GM12878 (cell line): ENCODE results near the gene PRKG1. TPM values are rescaled to one million over a fixed set of nuclear protein-coding genes. Genes with fewer than 3 reads are reported as not detected.

Source experiments
- ATAC-seq: fragments of 200-7000 bp; cut with Tn5 transposase; 3 replicates; pipeline ENCODE4 v1.9.1; 2020; ENCODE audit warnings: mild to moderate bottlenecking, moderate library complexity
- BruUV-seq: library from RNA; stranded (reverse); fragments of 400-500 nt; replicated peaks from 2 replicates; lab custom pipeline; 2021; lab: Mats Ljungman, UMichigan
- CTCF ChIA-PET: fragments of 300-600 bp; sonication (Branson Sonifier 250); formaldehyde crosslinking; extraction: SDS; loops from one replicate; lab custom pipeline; 2021; ENCODE audit warnings: inconsistent platforms; lab: Yijun Ruan, JAX
- POLR2A ChIA-PET: fragments of 350-600 bp; formaldehyde crosslinking; extraction: SDS; loops from one replicate; lab custom pipeline; 2021; ENCODE audit warnings: inconsistent platforms; lab: Charles Lee
- RAD21 ChIA-PET: fragments of 300-600 bp; sonication (Branson Sonifier 250); formaldehyde crosslinking; loops from one replicate; lab custom pipeline; 2023; ENCODE audit warnings: antibody characterized with exemption; ENCODE audit not compliant: unreplicated experiment; lab: Charles Lee
- SMC1A ChIA-PET: fragments of 300-600 bp; sonication (Branson Sonifier 250); formaldehyde crosslinking; loops from one replicate; lab custom pipeline; 2023; ENCODE audit not compliant: unreplicated experiment, uncharacterized antibody; lab: Charles Lee
- DNase-seq: peaks from one replicate; pipeline ENCODE4 v3.0.0-alpha.2; 2011; ENCODE audit warnings: low read depth, low spot score
- FAIRE-seq: peaks from 3 replicates; lab custom pipeline; 2011; peaks lifted over from hg19 to GRCh38; lab: Jason Lieb, UNC
- H2AFZ ChIP-seq: 2 replicates; pipeline ENCODE4 v1.6.0; 2011; ENCODE audit warnings: low read depth, low read length, control low read depth; ENCODE audit not compliant: control insufficient read depth
- H3K27ac ChIP-seq: 2 replicates; pipeline ENCODE4 v1.5.1; 2011; ENCODE audit warnings: control low read depth; ENCODE audit not compliant: control insufficient read depth, insufficient read depth
- H3K27me3 ChIP-seq, 2 experiments: replicated peaks in 1 of 2; 2 replicates each; pipeline versions ENCODE4 v1.6.0 to v1.6.1; 2011; ENCODE audit warnings: low read length in 1 of 2; ENCODE audit not compliant: control insufficient read depth in 2 of 2, insufficient read depth in 2 of 2
- H3K36me3 ChIP-seq, 2 experiments: 2 replicates each; pipeline ENCODE4 v1.5.1; 2011; ENCODE audit warnings: low read length in 1 of 2; ENCODE audit not compliant: control insufficient read depth in 2 of 2, insufficient read depth in 2 of 2
- H3K4me1 ChIP-seq: 2 replicates; pipeline ENCODE4 v1.6.1; 2011; ENCODE audit warnings: mild to moderate bottlenecking, low read length, moderate library complexity, mixed read lengths; ENCODE audit not compliant: control insufficient read depth, insufficient read depth
- H3K4me2 ChIP-seq: 2 replicates; pipeline ENCODE4 v1.6.0; 2011; ENCODE audit warnings: control low read depth; ENCODE audit not compliant: control insufficient read depth, insufficient read depth
- H3K4me3 ChIP-seq: fragments of 200-600 bp; sonication (generic); 2 replicates; pipeline ENCODE4 v1.5.1; 2016
- H3K79me2 ChIP-seq: 2 replicates; pipeline ENCODE4 v1.6.0; 2011; ENCODE audit warnings: low read length; ENCODE audit not compliant: control insufficient read depth, insufficient read depth
- H3K9ac ChIP-seq: 2 replicates; pipeline ENCODE4 v1.8.0; 2011; ENCODE audit warnings: low read length, control low read depth, mixed read lengths; ENCODE audit not compliant: control insufficient read depth, insufficient read depth
- H3K9me3 ChIP-seq: replicated peaks from 3 replicates; pipeline ENCODE4 v1.5.1; 2011; ENCODE audit warnings: mild to moderate bottlenecking, low read length; ENCODE audit not compliant: control insufficient read depth, insufficient read depth
- H4K20me1 ChIP-seq: 2 replicates; pipeline ENCODE4 v1.6.0; 2011; ENCODE audit not compliant: control insufficient read depth, insufficient read depth
- BCL11A ChIP-seq: IDR thresholded peaks from 2 replicates; pipeline ENCODE4 v1.6.1; 2011; ENCODE audit warnings: low read depth, low read length
- BMI1 ChIP-seq: fragments of 450-650 bp; IDR thresholded peaks from 2 replicates; pipeline ENCODE4 v1.6.1; 2016; ENCODE audit warnings: mild to moderate bottlenecking, moderate library complexity, borderline replicate concordance
- ETV6 ChIP-seq, 2 experiments: fragments of 450-650 bp in 1 of 2; IDR thresholded peaks in 1 of 2; conservative IDR thresholded peaks in 1 of 2; 2 replicates each; pipeline ENCODE4 v1.6.1; 2014; ENCODE audit warnings: antibody characterized with exemption in 1 of 2, borderline replicate concordance in 1 of 2, low read depth in 1 of 2, mild to moderate bottlenecking in 1 of 2, moderate library complexity in 1 of 2
- IKZF1 ChIP-seq: fragments of 450-650 bp; conservative IDR thresholded peaks from 2 replicates; pipeline ENCODE4 v1.6.1; 2017; ENCODE audit warnings: antibody characterized with exemption, mild to moderate bottlenecking
- IKZF2 ChIP-seq, 2 experiments: fragments of 450-650 bp; IDR thresholded peaks; 2 replicates each; pipeline ENCODE4 v1.6.1; 2017; ENCODE audit warnings: mild to moderate bottlenecking in 2 of 2, moderate library complexity in 2 of 2
- MAX ChIP-seq: IDR thresholded peaks from 2 replicates; pipeline ENCODE4 v1.6.1; 2012; ENCODE audit warnings: low read depth, low read length, improper control_type of control experiment
- POLR2AphosphoS5 ChIP-seq: IDR thresholded peaks from 2 replicates; pipeline ENCODE4 v1.6.1; 2011; ENCODE audit warnings: mild to moderate bottlenecking, low read length, inconsistent platforms
- RB1 ChIP-seq: fragments of 450-650 bp; formaldehyde crosslinking; IDR thresholded peaks from 2 replicates; pipeline ENCODE4 v1.6.1; 2017; ENCODE audit warnings: mild to moderate bottlenecking, borderline replicate concordance
- STAT1 ChIP-seq: fragments of 450-650 bp; conservative IDR thresholded peaks from 2 replicates; pipeline ENCODE4 v1.6.1; 2014; ENCODE audit warnings: antibody characterized with exemption, mild to moderate bottlenecking
- SUPT20H ChIP-seq: IDR thresholded peaks from 2 replicates; pipeline ENCODE4 v1.6.1; 2011; ENCODE audit warnings: low read depth, mild to moderate bottlenecking, low read length, moderate library complexity, borderline replicate concordance; ENCODE audit not compliant: control insufficient read depth
- ZBTB40 ChIP-seq: fragments of 450-650 bp; IDR thresholded peaks from 2 replicates; pipeline ENCODE4 v1.6.1; 2016; ENCODE audit warnings: mild to moderate bottlenecking, moderate library complexity, borderline replicate concordance
- ZNF217 ChIP-seq: fragments of 450-650 bp; IDR thresholded peaks from 2 replicates; pipeline ENCODE4 v1.6.1; 2017; ENCODE audit warnings: antibody characterized with exemption, mild to moderate bottlenecking
- in situ Hi-C: fragments of 300-500 bp; cut with MboI; formaldehyde crosslinking; loops from 9 replicates; pipeline ENCODE4 v1.14.3; 2018; ENCODE audit warnings: mixed read lengths
- intact Hi-C: fragments of 100-400 bp; cut with micrococcal nuclease; formaldehyde crosslinking; loops from one replicate; pipeline ENCODE4 v1.14.2; 2022; ENCODE audit not compliant: unreplicated experiment
- polyA plus RNA-seq, 11 experiments: library from polyadenylated mRNA; depleted of rRNA in 4 of 11; unstranded in 6 of 11; stranded (reverse) in 5 of 11; fragments of >200 nt; fragmentation: Nextera tagmentation in 4 of 11; fragmentation: Illumina TruSeq in 1 of 11; extraction: Ambion mirVana in 4 of 11; extraction: Trizol in 1 of 11; gene quantifications; 1 replicate in 1 of 11; 2 replicates in 10 of 11; pipeline versions ENCODE4 v1.2.1 to v1.2.3, GENCODE V29; 2011 to 2016; ENCODE audit warnings: inconsistent platforms in 2 of 11, missing spikeins in 2 of 11, low read depth in 1 of 11
- total RNA-seq, 4 experiments: library from RNA; depleted of rRNA in 3 of 4; stranded (reverse); fragments of >200 nt in 3 of 4; fragmentation: Illumina TruSeq in 1 of 4; extraction: Trizol in 1 of 4; gene quantifications; 2 replicates each; pipeline versions ENCODE4 v1.2.1 to v1.2.3, GENCODE V29; 2013 to 2021
- TF ChIP-seq, protein P1 (sequence below): fragments of 450-650 bp; IDR thresholded peaks from 2 replicates; pipeline ENCODE4 v1.6.1; 2014; ENCODE audit warnings: mild to moderate bottlenecking
- TF ChIP-seq, protein P2 (sequence below), 3 experiments: IDR thresholded peaks in 2 of 3; conservative IDR thresholded peaks in 1 of 3; 2 replicates each; pipeline ENCODE4 v1.5.1; 2011; ENCODE audit warnings: low read depth in 3 of 3, low read length in 3 of 3, mild to moderate bottlenecking in 3 of 3, control low read depth in 2 of 3, moderate library complexity in 2 of 3, inconsistent platforms in 1 of 3, mixed read lengths in 1 of 3; ENCODE audit not compliant: control insufficient read depth in 2 of 3, insufficient read depth in 1 of 3; ENCODE audit errors: extremely low read depth in 1 of 3
- TF ChIP-seq, protein P3 (sequence below): IDR thresholded peaks from 2 replicates; pipeline ENCODE4 v1.6.1; 2012; ENCODE audit warnings: low read depth, low read length, improper control_type of control experiment

PRKG1 gene
- total and polyA plus RNA-seq, 10 of the 15 experiments (the other 5 are each of a cell fraction or from before 2014, with no cell fraction given) = 0.04 to 0.05 TPM; not detected in 8

DNA sequence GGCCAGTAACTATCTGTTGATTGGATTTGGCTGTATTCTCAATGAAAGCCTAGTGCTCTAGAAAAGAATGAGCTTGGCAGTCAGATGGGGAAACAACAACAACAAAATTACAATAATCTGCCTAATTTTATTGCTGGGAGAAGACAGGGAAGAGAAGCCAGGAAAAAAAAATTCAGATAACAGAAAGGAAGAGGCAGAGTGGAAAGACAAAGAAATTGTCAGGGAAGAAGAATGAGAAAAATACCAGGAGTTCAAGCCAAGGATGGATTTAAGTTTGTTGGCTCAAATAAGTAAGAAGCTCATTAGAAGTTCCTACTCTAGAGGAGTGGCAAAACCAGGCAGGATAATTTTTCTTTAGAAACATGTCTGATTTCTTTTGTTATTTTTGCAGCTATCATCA lies 45.9 kb upstream of the PRKG1 start:
- TF ChIP-seq MAX = no peak
- TF ChIP-seq IKZF2 (IDR thresholded peaks at IDR 0.05) = no peak
- no peak for TF ChIP-seq STAT1
- no peak for TF ChIP-seq BCL11A
- TF ChIP-seq IKZF1 = no peak
- TF ChIP-seq RB1 = no peak
- TF ChIP-seq SUPT20H = no peak
- no peak for TF ChIP-seq POLR2AphosphoS5
- TF ChIP-seq, protein P1, sequence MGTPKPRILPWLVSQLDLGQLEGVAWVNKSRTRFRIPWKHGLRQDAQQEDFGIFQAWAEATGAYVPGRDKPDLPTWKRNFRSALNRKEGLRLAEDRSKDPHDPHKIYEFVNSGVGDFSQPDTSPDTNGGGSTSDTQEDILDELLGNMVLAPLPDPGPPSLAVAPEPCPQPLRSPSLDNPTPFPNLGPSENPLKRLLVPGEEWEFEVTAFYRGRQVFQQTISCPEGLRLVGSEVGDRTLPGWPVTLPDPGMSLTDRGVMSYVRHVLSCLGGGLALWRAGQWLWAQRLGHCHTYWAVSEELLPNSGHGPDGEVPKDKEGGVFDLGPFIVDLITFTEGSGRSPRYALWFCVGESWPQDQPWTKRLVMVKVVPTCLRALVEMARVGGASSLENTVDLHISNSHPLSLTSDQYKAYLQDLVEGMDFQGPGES = no peak
- no peak for TF ChIP-seq ETV6 (conservative IDR thresholded peaks at IDR 0.05 in 1 of 2, IDR thresholded peaks at IDR 0.05 in 1 of 2; ENCODE audit: borderline replicate concordance in 1 of 2, low read depth in 1 of 2)
- no peak for TF ChIP-seq ZBTB40
- TF ChIP-seq BMI1 = no peak
- TF ChIP-seq, protein P2, sequence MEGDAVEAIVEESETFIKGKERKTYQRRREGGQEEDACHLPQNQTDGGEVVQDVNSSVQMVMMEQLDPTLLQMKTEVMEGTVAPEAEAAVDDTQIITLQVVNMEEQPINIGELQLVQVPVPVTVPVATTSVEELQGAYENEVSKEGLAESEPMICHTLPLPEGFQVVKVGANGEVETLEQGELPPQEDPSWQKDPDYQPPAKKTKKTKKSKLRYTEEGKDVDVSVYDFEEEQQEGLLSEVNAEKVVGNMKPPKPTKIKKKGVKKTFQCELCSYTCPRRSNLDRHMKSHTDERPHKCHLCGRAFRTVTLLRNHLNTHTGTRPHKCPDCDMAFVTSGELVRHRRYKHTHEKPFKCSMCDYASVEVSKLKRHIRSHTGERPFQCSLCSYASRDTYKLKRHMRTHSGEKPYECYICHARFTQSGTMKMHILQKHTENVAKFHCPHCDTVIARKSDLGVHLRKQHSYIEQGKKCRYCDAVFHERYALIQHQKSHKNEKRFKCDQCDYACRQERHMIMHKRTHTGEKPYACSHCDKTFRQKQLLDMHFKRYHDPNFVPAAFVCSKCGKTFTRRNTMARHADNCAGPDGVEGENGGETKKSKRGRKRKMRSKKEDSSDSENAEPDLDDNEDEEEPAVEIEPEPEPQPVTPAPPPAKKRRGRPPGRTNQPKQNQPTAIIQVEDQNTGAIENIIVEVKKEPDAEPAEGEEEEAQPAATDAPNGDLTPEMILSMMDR (IDR thresholded peaks at IDR 0.05 in 2 of 3, conservative IDR thresholded peaks at IDR 0.05 in 1 of 3; ENCODE audit: control insufficient read depth in 2 of 3, extremely low read depth in 1 of 3, insufficient read depth in 1 of 3, low read depth in 3 of 3, low read length in 3 of 3) = no peak
- TF ChIP-seq ZNF217 = no peak
- TF ChIP-seq, protein P3, sequence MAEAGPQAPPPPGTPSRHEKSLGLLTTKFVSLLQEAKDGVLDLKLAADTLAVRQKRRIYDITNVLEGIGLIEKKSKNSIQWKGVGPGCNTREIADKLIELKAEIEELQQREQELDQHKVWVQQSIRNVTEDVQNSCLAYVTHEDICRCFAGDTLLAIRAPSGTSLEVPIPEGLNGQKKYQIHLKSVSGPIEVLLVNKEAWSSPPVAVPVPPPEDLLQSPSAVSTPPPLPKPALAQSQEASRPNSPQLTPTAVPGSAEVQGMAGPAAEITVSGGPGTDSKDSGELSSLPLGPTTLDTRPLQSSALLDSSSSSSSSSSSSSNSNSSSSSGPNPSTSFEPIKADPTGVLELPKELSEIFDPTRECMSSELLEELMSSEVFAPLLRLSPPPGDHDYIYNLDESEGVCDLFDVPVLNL = no peak
- no peaks in the 10 kb centered on the region for H3K9me3 ChIP-seq
- no peak for DNase-seq
- FAIRE-seq = no peak
- ChIA-PET POLR2A (no interaction called here), CTCF (no interaction called here), SMC1A (no interaction called here), RAD21 (no interaction called here)
- no TSS peak for BruUV-seq
- H3K4me3 ChIP-seq = no peak overlapping the region
- no peak for ATAC-seq
- no peaks in the 10 kb centered on the region for H3K4me1 ChIP-seq
- H2AFZ ChIP-seq = no peak overlapping the region
- no peaks in the 10 kb centered on the region for H3K79me2 ChIP-seq
- no peak overlapping the region for H3K4me2 ChIP-seq
- no peaks in the 10 kb centered on the region for H3K36me3 ChIP-seq
- no peaks in the 10 kb centered on the region; a peak in 1 of 4 replicates for H3K27me3 ChIP-seq
- no peak overlapping the region for H3K27ac ChIP-seq
- in situ Hi-C loops (no loop called here), intact Hi-C loops (no loop called here)
- H3K9ac ChIP-seq = no peak overlapping the region
- H4K20me1 ChIP-seq = no peaks in the 10 kb centered on the region
